Central memory CD8-positive, alpha-beta T cell (primary cell): ENCODE measurements around the gene OR51A4.
"Not testable (repeated sequence)": the region's sequence is repeated elsewhere in the genome, so short reads cannot be mapped to it uniquely, and the experiment has no call there.

Experiments used
- ATAC-seq: fragments of 150-1000 bp; cut with Tn5 transposase; replicated peaks from 2 replicates; pipeline ENCODE4 v1.10.0; 2022; ENCODE audit warnings: mild to moderate bottlenecking, moderate FRiP score, moderate number of reproducible peaks; ENCODE audit not compliant: poor library complexity, severe bottlenecking; ENCODE audit errors: extremely low read depth
- DNase-seq, 2 donors: peaks; one replicate each; pipeline ENCODE4 v3.0.0; 2021; ENCODE audit warnings: low spot score in 2 of 2
- H3K27ac Mint-ChIP-seq: one replicate; pipeline ENCODE4 v1.8.0; 2022; ENCODE audit warnings: low read depth, mild to moderate bottlenecking, moderate library complexity, mixed read lengths
- H3K27me3 Mint-ChIP-seq: one replicate; pipeline ENCODE4 v1.8.0; 2022; ENCODE audit warnings: mixed read lengths
- H3K36me3 Mint-ChIP-seq: one replicate; pipeline ENCODE4 v1.8.0; 2022; ENCODE audit warnings: mild to moderate bottlenecking, moderate library complexity, mixed read lengths; ENCODE audit not compliant: insufficient read depth
- H3K4me1 Mint-ChIP-seq: one replicate; pipeline ENCODE4 v1.8.0; 2022; ENCODE audit warnings: mixed read lengths
- H3K4me3 Mint-ChIP-seq: one replicate; pipeline ENCODE4 v1.8.0; 2022; ENCODE audit warnings: mild to moderate bottlenecking, moderate library complexity, mixed read lengths
- H3K9me3 Mint-ChIP-seq: one replicate; pipeline ENCODE4 v1.8.0; 2022; ENCODE audit warnings: mixed read lengths

The OR51A4 gene

GRCh38 chr11:4947505-4947904 is at the start of gene OR51A4:
TSS of gene OR51A4 (minus strand) at chr11:4947605. CDS start at chr11:4947100, 505 bp downstream.
- H3K9me3 Mint-ChIP-seq: no peaks in the 10 kb centered on the region
- ATAC-seq (no peak), DNase-seq (no peak)
- H3K4me3 Mint-ChIP-seq: no peak within 1 kb of the TSS
- no peak within 1 kb of the TSS for H3K27ac Mint-ChIP-seq
- no peaks in the 10 kb centered on the region for H3K36me3 Mint-ChIP-seq
- no peaks in the 10 kb centered on the region for H3K4me1 Mint-ChIP-seq
- no peaks in the 10 kb centered on the region for H3K27me3 Mint-ChIP-seq

DNA sequence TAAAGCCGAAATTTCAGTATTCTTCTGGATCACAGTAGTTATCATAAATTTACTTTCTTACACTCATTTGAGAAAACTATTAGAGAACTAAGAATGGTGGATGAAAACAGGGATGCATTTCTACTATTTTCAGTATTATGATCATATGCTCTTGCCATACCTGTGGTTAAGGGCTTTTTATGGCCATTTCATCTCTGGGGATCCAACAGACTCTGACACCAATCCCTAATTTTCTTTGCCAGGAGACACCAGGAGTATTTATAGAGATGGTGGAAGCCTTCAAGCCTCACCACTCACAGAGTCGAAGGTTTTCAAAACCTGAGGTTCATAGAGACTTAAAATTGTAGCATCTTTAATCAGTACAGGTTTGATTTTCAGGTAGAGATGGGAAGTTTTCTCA is 47.1 kb upstream of the OR51A4 start, which contains the start of gene OR51L1:
OR51L1 (plus strand) TSS at position 301 of the 400 bp plus-strand sequence. CDS start 4,132 bp downstream, outside the sequence.
- Mint-ChIP-seq H3K36me3 (no peaks in the 10 kb centered on the region), H3K27ac (no peak within 1 kb of the TSS), H3K4me1 (no peaks in the 10 kb centered on the region), H3K9me3 (no peaks in the 10 kb centered on the region), H3K4me3 (no peak within 1 kb of the TSS), H3K27me3 (peaks cover 9% of the 10 kb centered on the region)
- ATAC-seq (no peak), DNase-seq (no peak)

- Mint-ChIP-seq H3K36me3 (no peaks in the 10 kb centered on the region), H3K27me3 (peaks cover 13% of the 10 kb centered on the region), H3K27ac (no peak overlapping the region), H3K4me3 (no peak overlapping the region), H3K9me3 (no peaks in the 10 kb centered on the region), H3K4me1 (no peaks in the 10 kb centered on the region)
- ATAC-seq (no peak), DNase-seq (no peak)
These were observed 43.7 kb upstream of the OR51A4 start for GRCh38 chr11:4991060-4991459.

DNA sequence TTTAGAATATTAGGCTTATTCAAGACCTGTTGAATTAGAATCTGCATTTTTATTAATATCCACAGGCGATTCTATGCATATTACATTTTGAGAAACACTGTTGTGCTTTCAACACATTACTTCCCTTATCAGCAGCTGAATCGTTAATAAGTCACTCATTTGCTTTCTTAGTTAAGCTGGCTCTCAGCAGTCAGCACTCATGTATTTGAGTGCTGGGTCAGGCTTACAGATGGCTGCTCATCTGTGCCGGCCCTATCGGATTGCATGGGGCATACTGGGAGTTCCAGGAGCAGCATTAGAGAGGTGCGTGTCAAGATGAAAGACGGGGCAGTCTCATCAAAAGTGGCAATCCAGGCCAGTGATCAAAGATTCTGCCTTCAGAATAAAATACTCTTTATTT is 36.4 kb upstream of the OR51A4 start:
- Mint-ChIP-seq H3K36me3 (no peaks in the 10 kb centered on the region), H3K27me3 (no peaks in the 10 kb centered on the region), H3K4me1 (no peaks in the 10 kb centered on the region), H3K4me3 (no peak overlapping the region), H3K9me3 (no peaks in the 10 kb centered on the region), H3K27ac (no peak overlapping the region)
- no peak for ATAC-seq
- no peak for DNase-seq

DNA sequence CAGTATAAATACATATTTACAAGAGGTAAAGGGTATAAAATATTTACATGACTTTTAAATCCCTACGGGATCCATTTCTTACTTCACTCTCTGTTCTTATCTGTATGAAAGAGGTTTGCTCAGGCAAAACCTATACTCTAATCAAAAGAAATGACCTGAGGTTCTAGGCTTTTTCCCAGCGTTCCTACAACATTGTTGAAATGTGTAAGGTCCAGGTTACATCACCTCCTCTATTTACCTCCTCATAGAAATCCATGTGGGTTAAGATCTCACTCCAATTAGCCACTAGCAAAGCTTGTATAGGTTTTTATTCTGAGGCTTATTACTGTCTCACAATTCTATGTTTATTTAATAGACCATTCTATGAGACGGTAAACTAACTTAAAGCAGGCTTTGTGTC is 35.3 kb upstream of the OR51A4 start:
- Mint-ChIP-seq H3K27ac (no peak overlapping the region), H3K36me3 (no peaks in the 10 kb centered on the region), H3K4me3 (no peak overlapping the region), H3K27me3 (no peaks in the 10 kb centered on the region), H3K9me3 (peaks cover 5% of the 10 kb centered on the region), H3K4me1 (no peaks in the 10 kb centered on the region)
- DNase-seq (no peak), ATAC-seq (no peak)

DNA sequence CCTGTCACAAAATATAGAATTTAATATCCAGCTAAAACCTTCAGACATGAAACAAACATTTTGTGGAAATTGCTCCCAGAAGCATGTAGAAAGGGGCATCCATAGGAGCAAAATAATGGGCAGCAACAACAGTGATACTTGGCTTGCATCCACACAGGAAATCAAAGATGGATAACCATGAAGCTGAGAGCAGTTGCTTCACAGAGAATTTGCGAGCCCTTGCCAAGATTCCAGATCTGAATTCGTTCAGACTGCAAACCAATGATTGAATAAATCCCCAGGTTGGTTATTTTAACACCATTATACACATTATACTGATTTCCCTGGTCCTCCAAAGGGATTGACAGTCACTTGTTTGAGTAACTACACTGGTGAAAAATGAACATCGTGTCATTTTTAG is 31.6 kb upstream of the OR51A4 start:
- no peaks in the 10 kb centered on the region for H3K4me1 Mint-ChIP-seq
- DNase-seq: no peak
- no peak overlapping the region for H3K4me3 Mint-ChIP-seq
- peaks cover 6% of the 10 kb centered on the region for H3K9me3 Mint-ChIP-seq
- H3K27ac Mint-ChIP-seq: no peak overlapping the region
- no peaks in the 10 kb centered on the region for H3K36me3 Mint-ChIP-seq
- H3K27me3 Mint-ChIP-seq: no peaks in the 10 kb centered on the region
- no peak for ATAC-seq

DNA sequence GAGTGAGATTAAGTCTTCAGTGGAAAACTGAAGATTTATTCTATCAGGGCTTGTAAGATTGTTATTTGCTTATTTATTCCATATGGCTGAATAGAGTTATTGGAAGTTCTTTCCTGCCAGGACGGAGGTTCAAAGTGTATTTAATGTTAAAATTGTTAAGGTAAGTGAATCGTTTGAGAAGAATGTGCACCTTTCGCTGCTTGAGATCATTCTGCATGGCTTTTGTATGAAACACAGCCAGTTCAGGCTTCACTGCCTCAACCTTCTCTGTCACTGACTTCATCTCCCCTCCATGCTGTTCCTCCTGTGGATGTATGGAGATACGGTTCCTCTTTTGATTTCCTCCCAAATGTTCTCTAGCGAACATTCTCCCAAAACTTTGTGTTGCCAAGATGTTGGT is 28.0 kb upstream of the OR51A4 start:
- H3K4me3 Mint-ChIP-seq: no peak overlapping the region
- no peak overlapping the region for H3K27ac Mint-ChIP-seq
- H3K4me1 Mint-ChIP-seq: no peaks in the 10 kb centered on the region
- DNase-seq (no peak), ATAC-seq (no peak)
- H3K27me3 Mint-ChIP-seq: no peaks in the 10 kb centered on the region
- no peaks in the 10 kb centered on the region for H3K36me3 Mint-ChIP-seq
- peaks cover 6% of the 10 kb centered on the region for H3K9me3 Mint-ChIP-seq

DNA sequence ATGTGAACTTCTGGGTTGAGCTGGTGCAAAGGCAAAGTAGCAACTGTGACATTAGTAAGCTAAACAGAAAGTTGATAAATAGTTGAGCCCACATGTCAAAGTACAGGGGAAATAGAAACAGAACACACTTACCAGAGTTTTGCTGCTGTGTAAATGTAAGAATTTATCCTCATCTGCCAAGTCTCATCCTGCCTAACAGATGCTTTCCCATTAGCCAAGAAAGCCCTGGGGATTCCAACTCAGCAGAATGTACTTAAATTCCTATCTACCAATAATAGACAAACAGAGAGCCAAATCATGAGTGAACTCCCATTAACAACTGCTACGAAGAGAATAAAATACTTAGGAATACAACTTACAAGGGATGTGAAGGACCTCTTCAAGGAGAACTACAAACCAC is 15.4 kb upstream of the OR51A4 start:
- ATAC-seq (no peak), DNase-seq (no peak)
- Mint-ChIP-seq H3K27me3 (peaks cover 9% of the 10 kb centered on the region), H3K4me1 (no peaks in the 10 kb centered on the region), H3K9me3 (no peaks in the 10 kb centered on the region), H3K4me3 (no peak overlapping the region), H3K27ac (no peak overlapping the region), H3K36me3 (no peaks in the 10 kb centered on the region)

DNA sequence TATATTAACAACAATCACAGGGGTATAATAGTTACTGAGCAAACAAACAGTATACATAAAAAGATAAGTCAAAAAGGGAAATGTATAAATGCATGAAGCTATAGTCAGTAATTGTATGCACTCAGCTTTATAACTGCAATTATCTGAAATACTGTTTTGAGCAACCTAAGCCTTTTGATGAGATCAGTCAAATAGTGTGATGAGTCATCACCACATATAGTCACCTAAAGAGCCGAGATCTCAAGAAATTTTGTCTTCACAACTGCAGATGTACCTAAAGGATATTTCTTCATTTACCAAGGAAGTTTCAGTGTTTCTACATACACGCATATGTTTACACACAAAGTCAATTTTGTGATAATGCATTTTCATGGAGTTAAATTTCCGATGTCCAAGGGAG is 13.5 kb upstream of the OR51A4 start:
- peaks cover 4% of the 10 kb centered on the region for H3K27me3 Mint-ChIP-seq
- H3K36me3 Mint-ChIP-seq: no peaks in the 10 kb centered on the region
- H3K4me1 Mint-ChIP-seq: no peaks in the 10 kb centered on the region
- DNase-seq: no peak
- no peak overlapping the region for H3K4me3 Mint-ChIP-seq
- no peak overlapping the region for H3K27ac Mint-ChIP-seq
- no peak for ATAC-seq
- no peaks in the 10 kb centered on the region for H3K9me3 Mint-ChIP-seq

GRCh38 chr11:4957396-4957795 is 10.0 kb upstream of the OR51A4 start:
- H3K36me3 Mint-ChIP-seq: no peaks in the 10 kb centered on the region
- no peak overlapping the region for H3K4me3 Mint-ChIP-seq
- ATAC-seq: no peak
- H3K27me3 Mint-ChIP-seq: no peaks in the 10 kb centered on the region
- H3K27ac Mint-ChIP-seq: no peak overlapping the region
- H3K4me1 Mint-ChIP-seq: no peaks in the 10 kb centered on the region
- no peaks in the 10 kb centered on the region for H3K9me3 Mint-ChIP-seq
- DNase-seq: no peak

DNA sequence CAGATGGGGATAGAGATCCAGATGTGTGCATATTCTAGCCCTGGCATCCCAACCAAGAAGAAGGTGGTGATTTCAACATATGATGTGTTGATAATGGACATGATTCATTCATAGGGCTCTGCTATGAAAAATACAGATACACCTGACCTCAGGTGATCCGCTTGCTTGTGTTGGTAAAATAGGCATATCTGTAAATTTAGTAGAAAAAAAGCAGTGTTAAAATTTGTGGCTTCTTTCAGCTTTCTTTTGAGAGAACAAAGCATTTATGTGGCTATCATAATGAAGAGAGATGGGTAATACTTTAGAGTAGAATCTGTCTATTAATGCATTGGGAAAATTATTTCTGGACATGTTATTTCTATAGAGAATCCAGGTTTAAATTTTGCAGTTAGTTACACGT is 8.2 kb upstream of the OR51A4 start, which contains the start of gene OR51A2:
OR51A2 (minus strand) TSS at position 101 of the 400 bp plus-strand sequence; CDS start at position 101, 0 bp downstream.
- not testable (repeated sequence) for H3K9me3 Mint-ChIP-seq, H3K27me3 Mint-ChIP-seq, H3K4me1 Mint-ChIP-seq, ATAC-seq, H3K27ac Mint-ChIP-seq, DNase-seq, H3K4me3 Mint-ChIP-seq, H3K36me3 Mint-ChIP-seq

GRCh38 chr11:4936745-4937144 is 10.7 kb downstream of the OR51A4 start:
- Mint-ChIP-seq H3K4me1 (no peaks in the 10 kb centered on the region), H3K36me3 (peaks cover 3% of the 10 kb centered on the region), H3K27ac (no peak overlapping the region), H3K4me3 (no peak overlapping the region), H3K9me3 (peaks cover 7% of the 10 kb centered on the region), H3K27me3 (peaks cover 11% of the 10 kb centered on the region)
- no peak for DNase-seq
- ATAC-seq: no peak

DNA sequence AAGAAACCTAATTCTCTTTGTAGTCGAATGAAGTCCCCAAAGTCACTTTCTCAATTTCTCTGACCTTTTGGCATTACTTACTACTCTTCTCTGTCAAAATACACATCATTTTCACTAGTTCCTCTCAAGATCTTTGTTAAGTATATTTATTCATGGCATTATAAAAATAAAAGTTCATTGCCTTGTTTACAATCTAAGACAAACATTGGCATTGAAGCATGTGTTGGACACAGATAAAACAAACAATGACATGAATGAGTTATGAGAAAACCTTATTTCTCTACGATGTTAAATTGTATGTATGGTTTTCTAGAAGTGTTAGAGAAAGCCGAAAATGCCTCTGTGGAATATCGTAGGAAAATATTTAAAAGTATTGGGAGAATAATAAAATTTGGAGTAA is 14.7 kb downstream of the OR51A4 start:
- Mint-ChIP-seq H3K4me3 (no peak overlapping the region), H3K36me3 (no peaks in the 10 kb centered on the region), H3K27ac (no peak overlapping the region), H3K9me3 (peaks cover 5% of the 10 kb centered on the region), H3K4me1 (no peaks in the 10 kb centered on the region), H3K27me3 (peaks cover 9% of the 10 kb centered on the region)
- ATAC-seq (no peak), DNase-seq (no peak)

DNA sequence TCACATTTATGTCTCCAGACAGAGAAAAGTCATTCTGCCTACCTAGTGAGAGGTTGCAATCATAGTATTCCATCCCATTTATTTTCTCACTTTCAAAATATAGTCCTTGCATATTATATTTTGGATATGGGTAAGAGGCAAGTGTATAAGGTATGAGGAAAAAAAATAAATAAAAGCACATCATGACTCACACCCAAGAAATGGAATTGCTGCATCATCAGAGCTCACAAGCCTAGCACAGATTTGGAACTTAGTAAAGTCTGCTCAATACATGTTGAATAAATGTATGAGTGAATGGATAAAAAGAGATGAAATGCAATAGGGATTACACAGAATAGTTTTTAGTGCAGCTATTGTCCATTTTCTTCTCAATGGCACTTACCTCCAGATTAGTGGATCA is 20.8 kb downstream of the OR51A4 start:
- Mint-ChIP-seq H3K4me1 (no peaks in the 10 kb centered on the region), H3K36me3 (no peaks in the 10 kb centered on the region), H3K27ac (no peak overlapping the region), H3K9me3 (no peaks in the 10 kb centered on the region), H3K27me3 (no peaks in the 10 kb centered on the region), H3K4me3 (no peak overlapping the region)
- ATAC-seq (no peak), DNase-seq (no peak)
